H1 (cell line): ENCODE measurements around the gene FAM131C. TPM values are rescaled to one million over a fixed set of nuclear protein-coding genes. Genes with fewer than 3 reads are reported as not detected.

Source experiments
- RNF2 ChIP-seq: fragments of 200-900, 300-1000 bp; sonication (generic); IDR thresholded peaks from 2 replicates; pipeline ENCODE4 v1.7.1; 2016; ENCODE audit warnings: borderline replicate concordance, low read depth, mild to moderate bottlenecking, antibody characterized with exemption, low read length; ENCODE audit not compliant: poor library complexity, severe bottlenecking; ENCODE audit errors: missing control alignments
- SIN3A ChIP-seq, 2 experiments: IDR thresholded peaks in 1 of 2; conservative IDR thresholded peaks in 1 of 2; 2 replicates each; pipeline ENCODE4 v1.6.1; 2011 to 2012; ENCODE audit warnings: low read length in 2 of 2, improper control_type of control experiment in 1 of 2, low read depth in 1 of 2, mild to moderate bottlenecking in 1 of 2
- TCF12 ChIP-seq: IDR thresholded peaks from 2 replicates; pipeline ENCODE4 v1.6.1; 2011; ENCODE audit warnings: low read depth, mild to moderate bottlenecking, low read length
- polyA plus RNA-seq, 7 experiments: library from polyadenylated mRNA; depleted of rRNA in 3 of 7; stranded (reverse) in 5 of 7; unstranded in 2 of 7; fragments of >200 nt in 5 of 7; fragments of 200-250 nt in 2 of 7; gene quantifications; 1 replicate in 5 of 7; 2 replicates in 1 of 7; 4 replicates in 1 of 7; pipeline versions ENCODE4 v1.2.1 to v1.2.3, GENCODE V29; 2011 to 2013; ENCODE audit warnings: missing spikeins in 2 of 7, mixed read lengths in 2 of 7
- total RNA-seq: library from RNA; stranded (reverse); fragmentation: NEBNext Ultra II Directional; extraction: Animal tissue kit (Norgen Biotek cat#: 25700); gene quantifications from 2 replicates; pipeline ENCODE4 v1.2.1, GENCODE V29; 2021
- TF ChIP-seq, protein P1 (sequence below): fragments of 300-600 bp; sonication (generic); IDR thresholded peaks from 2 replicates; pipeline ENCODE4 v1.7.1; 2012; ENCODE audit warnings: low read length, moderate library complexity, mild to moderate bottlenecking, inconsistent platforms; ENCODE audit not compliant: insufficient replicate concordance

FAM131C gene
- total and polyA plus RNA-seq, 2 of the 8 experiments (the other 6 are each of a cell fraction or from before 2014, with no cell fraction given) = 0.73 to 0.78 TPM

- TF ChIP-seq, protein P1, sequence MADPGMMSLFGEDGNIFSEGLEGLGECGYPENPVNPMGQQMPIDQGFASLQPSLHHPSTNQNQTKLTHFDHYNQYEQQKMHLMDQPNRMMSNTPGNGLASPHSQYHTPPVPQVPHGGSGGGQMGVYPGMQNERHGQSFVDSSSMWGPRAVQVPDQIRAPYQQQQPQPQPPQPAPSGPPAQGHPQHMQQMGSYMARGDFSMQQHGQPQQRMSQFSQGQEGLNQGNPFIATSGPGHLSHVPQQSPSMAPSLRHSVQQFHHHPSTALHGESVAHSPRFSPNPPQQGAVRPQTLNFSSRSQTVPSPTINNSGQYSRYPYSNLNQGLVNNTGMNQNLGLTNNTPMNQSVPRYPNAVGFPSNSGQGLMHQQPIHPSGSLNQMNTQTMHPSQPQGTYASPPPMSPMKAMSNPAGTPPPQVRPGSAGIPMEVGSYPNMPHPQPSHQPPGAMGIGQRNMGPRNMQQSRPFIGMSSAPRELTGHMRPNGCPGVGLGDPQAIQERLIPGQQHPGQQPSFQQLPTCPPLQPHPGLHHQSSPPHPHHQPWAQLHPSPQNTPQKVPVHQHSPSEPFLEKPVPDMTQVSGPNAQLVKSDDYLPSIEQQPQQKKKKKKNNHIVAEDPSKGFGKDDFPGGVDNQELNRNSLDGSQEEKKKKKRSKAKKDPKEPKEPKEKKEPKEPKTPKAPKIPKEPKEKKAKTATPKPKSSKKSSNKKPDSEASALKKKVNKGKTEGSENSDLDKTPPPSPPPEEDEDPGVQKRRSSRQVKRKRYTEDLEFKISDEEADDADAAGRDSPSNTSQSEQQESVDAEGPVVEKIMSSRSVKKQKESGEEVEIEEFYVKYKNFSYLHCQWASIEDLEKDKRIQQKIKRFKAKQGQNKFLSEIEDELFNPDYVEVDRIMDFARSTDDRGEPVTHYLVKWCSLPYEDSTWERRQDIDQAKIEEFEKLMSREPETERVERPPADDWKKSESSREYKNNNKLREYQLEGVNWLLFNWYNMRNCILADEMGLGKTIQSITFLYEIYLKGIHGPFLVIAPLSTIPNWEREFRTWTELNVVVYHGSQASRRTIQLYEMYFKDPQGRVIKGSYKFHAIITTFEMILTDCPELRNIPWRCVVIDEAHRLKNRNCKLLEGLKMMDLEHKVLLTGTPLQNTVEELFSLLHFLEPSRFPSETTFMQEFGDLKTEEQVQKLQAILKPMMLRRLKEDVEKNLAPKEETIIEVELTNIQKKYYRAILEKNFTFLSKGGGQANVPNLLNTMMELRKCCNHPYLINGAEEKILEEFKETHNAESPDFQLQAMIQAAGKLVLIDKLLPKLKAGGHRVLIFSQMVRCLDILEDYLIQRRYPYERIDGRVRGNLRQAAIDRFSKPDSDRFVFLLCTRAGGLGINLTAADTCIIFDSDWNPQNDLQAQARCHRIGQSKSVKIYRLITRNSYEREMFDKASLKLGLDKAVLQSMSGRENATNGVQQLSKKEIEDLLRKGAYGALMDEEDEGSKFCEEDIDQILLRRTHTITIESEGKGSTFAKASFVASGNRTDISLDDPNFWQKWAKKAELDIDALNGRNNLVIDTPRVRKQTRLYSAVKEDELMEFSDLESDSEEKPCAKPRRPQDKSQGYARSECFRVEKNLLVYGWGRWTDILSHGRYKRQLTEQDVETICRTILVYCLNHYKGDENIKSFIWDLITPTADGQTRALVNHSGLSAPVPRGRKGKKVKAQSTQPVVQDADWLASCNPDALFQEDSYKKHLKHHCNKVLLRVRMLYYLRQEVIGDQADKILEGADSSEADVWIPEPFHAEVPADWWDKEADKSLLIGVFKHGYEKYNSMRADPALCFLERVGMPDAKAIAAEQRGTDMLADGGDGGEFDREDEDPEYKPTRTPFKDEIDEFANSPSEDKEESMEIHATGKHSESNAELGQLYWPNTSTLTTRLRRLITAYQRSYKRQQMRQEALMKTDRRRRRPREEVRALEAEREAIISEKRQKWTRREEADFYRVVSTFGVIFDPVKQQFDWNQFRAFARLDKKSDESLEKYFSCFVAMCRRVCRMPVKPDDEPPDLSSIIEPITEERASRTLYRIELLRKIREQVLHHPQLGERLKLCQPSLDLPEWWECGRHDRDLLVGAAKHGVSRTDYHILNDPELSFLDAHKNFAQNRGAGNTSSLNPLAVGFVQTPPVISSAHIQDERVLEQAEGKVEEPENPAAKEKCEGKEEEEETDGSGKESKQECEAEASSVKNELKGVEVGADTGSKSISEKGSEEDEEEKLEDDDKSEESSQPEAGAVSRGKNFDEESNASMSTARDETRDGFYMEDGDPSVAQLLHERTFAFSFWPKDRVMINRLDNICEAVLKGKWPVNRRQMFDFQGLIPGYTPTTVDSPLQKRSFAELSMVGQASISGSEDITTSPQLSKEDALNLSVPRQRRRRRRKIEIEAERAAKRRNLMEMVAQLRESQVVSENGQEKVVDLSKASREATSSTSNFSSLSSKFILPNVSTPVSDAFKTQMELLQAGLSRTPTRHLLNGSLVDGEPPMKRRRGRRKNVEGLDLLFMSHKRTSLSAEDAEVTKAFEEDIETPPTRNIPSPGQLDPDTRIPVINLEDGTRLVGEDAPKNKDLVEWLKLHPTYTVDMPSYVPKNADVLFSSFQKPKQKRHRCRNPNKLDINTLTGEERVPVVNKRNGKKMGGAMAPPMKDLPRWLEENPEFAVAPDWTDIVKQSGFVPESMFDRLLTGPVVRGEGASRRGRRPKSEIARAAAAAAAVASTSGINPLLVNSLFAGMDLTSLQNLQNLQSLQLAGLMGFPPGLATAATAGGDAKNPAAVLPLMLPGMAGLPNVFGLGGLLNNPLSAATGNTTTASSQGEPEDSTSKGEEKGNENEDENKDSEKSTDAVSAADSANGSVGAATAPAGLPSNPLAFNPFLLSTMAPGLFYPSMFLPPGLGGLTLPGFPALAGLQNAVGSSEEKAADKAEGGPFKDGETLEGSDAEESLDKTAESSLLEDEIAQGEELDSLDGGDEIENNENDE = no peak
- TF ChIP-seq TCF12 = no peak
- no peak for TF ChIP-seq SIN3A (conservative IDR thresholded peaks at IDR 0.05 in 1 of 2, IDR thresholded peaks at IDR 0.05 in 1 of 2; ENCODE audit: low read depth in 1 of 2, low read length in 2 of 2)
- TF ChIP-seq RNF2 = no peak
Measured at GRCh38 chr1:16091296-16091695, 17.8 kb upstream of the FAM131C start (continued).
